GM12873 (cell line): Measurements from ENCODE around the gene TEKTIP1.

Source experiments
- TF ChIP-seq, protein P1 (sequence below): IDR thresholded peaks from 2 replicates; pipeline ENCODE4 v1.5.1; 2012; ENCODE audit warnings: low read depth, mild to moderate bottlenecking, moderate library complexity, low read length, control low read depth; ENCODE audit not compliant: insufficient read depth; ENCODE audit errors: missing control alignments

The TEKTIP1 gene

DNA sequence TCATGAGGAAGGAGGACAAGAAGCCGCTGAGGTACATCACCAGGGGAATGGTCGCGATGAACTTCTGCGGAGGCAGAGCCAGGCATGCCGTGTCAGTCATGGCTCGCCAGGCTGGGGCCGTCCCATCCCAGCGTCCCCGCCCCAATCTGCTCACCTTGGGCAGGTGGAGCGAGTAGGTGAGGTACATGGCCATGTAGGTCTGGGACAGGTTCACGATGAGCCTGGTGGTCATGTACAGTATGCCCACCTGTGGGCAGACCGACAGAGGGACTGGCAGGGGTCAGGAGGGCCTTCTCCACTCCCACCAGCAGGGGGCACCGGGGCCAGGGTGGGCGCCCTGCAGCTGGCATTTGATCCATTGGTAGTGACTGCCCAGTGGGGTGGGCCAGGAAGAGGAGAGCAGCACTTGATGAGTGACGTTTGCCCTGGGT lies 8.3 kb downstream of the TEKTIP1 start:
- TF ChIP-seq, protein P1, sequence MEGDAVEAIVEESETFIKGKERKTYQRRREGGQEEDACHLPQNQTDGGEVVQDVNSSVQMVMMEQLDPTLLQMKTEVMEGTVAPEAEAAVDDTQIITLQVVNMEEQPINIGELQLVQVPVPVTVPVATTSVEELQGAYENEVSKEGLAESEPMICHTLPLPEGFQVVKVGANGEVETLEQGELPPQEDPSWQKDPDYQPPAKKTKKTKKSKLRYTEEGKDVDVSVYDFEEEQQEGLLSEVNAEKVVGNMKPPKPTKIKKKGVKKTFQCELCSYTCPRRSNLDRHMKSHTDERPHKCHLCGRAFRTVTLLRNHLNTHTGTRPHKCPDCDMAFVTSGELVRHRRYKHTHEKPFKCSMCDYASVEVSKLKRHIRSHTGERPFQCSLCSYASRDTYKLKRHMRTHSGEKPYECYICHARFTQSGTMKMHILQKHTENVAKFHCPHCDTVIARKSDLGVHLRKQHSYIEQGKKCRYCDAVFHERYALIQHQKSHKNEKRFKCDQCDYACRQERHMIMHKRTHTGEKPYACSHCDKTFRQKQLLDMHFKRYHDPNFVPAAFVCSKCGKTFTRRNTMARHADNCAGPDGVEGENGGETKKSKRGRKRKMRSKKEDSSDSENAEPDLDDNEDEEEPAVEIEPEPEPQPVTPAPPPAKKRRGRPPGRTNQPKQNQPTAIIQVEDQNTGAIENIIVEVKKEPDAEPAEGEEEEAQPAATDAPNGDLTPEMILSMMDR = peak; percentile 73

DNA sequence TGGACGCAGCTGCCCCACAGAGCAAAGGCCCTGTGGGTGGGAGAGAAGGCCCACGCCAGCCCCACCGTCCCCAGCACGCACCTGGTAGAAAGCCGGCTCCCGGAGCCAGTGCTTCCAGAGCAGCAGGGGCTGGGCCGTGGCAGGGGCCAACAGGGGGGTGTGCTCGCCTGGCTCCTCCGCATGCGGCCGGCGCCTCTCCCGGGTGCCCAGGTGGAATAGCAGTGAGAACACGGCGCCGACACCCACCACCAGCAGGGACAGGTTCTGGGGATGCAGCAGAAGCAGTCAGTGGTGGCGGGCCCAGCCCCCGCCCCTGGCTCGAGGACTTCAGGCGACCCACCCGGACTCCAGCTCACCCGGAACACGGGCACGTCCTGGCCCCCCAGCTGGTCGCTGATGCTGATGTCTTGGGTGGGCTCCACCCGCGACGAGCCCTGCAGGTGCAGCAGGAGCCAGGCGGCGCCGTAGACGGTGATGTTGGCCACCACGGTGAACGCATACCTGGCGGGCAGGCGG lies 8.9 kb downstream of the TEKTIP1 start:
- TF ChIP-seq, protein P1 = no peak

DNA sequence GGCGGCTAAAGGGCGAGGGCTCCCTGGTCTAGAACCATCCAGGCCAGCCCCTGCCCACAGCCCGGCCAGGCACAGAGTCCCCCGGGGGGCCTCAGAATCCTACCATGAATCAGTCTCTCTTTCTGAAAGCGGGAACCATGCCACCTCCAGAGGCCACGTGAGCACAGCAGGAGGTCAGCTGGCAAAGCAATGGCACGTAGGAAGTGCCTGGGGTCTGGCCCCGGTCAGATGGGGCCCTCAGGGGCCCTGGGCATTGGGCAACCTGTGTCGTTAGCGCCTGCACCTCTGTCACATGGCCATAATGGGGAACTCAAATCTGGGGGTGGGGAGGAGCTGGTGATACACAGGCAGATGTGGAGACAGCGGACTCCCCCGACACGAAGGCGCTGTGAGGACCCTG lies 9.6 kb downstream of the TEKTIP1 start:
- TF ChIP-seq, protein P1 = no peak

DNA sequence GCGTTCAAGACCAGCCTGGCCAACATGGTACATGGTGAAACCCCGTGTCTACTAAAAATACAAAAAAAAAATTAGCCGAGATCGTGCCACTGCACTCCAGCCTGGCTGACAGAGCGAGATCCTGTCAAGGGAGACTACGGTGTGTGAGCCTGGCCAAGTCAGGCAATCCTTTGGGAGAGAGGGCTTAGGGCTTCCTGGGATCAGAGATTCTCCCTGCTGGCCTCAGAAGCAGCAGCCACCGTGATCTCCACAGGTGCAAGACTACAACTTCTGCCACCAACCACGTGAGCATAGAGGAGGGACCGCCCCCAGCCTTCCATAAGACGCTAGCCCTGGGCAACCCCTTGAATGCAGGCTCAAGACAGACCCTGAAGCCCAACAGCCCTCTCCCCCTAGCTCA lies 10.8 kb downstream of the TEKTIP1 start:
- TF ChIP-seq, protein P1 = no peak

DNA sequence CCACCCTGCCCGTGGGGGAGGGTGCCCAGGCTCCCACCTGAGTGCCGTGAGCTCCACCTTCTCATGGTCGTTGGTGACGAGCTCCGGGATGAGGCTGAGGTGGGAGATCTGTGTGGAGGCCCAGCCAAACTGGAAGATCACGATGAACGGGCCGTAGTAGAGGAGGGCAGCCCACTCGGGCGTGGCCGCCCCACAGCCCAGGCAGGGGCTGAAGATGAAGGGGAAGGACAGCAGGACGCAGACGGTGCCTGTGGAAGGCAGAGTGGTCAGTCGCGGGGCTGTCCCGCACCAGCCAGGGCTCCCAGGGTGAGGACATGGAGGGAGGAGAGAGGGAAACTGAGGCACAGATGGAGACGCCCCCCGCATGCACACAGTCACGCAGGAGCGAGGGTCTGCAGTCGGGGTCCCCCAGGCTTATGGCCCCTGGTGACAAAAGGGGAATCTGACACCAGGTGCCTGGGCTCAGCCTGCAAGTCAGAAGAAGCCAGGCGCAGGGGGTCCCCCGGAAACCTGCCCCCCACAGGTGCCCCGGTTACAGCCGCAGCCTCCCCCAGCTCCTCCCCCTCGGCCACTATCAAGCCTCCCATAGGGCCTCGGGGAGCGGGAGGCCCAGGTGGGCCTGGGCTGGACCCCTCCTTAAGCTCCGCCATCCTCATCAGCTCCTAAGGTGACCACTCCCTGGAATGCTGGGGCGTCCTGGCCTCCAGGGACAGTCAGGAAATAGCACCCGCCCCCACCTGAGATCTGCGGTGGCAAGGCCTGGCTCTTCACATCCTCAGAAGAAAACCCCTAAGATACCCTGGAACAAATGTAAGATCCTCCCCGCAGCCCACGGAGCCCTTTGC lies 12.2 kb downstream of the TEKTIP1 start:
- TF ChIP-seq, protein P1 = no peak

DNA sequence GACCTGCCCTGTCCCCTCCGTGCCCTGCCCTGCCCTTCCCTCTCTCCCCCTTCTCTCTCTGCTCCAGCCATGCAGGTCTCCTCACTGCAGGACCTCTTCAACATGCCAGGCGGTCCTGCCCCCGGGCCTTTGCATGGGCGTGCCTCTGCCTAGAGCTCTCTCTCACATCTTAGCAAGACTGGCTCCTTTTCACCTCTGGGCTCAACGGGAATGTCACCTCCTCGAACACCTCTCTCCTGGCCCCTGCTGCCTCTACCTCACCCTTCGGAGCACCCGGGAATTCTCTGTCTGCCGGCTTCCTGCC lies 12.8 kb downstream of the TEKTIP1 start:
- TF ChIP-seq, protein P1 = no peak

DNA sequence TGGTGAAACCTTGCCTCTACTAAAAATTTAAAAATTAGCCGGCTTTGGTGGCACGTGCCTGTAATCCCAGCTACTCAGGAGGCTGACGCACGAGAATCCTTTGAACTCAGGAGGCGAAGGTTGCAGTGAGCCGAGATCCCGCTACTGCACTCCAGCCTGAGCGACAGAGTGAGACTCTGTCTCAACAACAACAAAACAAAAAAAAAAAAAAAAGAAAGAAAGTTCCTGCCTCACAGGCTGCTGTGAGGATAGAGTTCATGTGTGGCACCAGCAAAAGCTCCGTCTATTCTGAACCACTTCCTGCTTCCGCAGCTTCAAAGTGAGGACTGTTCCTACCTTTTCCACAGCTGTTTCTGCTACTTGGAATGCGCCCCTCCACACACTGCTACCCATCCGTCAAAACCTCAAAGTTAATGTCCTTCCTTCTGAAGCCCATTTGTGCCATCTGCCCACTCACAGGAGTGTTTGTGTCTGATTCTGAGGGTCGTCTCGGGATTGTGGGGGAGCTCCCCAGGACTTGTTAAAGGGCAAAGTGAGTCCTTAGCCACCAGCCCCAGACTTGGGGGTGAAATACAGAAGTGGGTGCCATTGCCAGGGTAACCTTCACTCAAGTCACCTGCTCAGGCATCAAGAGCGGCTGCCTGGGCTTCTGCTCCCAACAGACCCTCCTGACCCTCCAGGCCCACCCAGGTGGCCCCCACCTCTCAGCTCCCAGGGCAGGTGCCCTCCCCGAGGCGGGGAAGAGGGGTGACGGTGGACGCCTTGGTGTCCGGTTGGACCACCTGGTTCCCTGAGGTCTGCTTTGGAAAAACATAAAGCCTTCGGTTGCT lies 15.5 kb downstream of the TEKTIP1 start:
- TF ChIP-seq, protein P1 = no peak
